Measurements from ENCODE around the gene AUTS2. TPM values are rescaled to one million over a fixed set of nuclear protein-coding genes. Genes with fewer than 3 reads are reported as not detected.

Gene AUTS2
- total RNA-seq, 1 experiment from 2014 or later: 50.0 TPM

DNA sequence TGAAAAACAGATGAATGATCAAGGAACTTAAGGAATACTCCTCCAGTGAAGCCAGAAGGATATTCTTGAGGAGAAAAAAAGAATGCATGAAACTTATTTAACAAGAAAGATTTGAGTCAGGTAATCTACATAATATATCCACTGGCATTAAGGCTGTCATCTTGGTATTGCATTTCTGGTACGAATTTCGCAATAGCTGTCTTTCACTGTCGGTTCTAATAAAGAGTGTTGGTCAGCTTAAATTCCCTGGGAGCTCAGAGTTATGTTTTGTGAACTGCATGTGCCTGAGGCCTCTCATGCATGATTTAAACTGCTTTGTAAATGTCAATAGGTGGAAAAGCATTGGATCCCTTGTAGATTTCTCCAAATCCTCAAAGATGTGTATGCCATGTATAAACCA, 968.4 kb downstream of the AUTS2 start:
- Mint-ChIP-seq H3K27ac (no peak overlapping the region), H3K4me3 (no peak overlapping the region), H3K9me3 (no peaks in the 10 kb centered on the region), H3K36me3 (no peaks in the 10 kb centered on the region), H3K27me3 (ENCODE audit: low read depth) (peaks cover 34% of the 10 kb centered on the region), H3K4me1 (peaks cover 28% of the 10 kb centered on the region)
- ATAC-seq (no peak), DNase-seq (ENCODE audit: low spot score) (no peak)
- ChIA-PET CTCF (no interaction called here), POLR2A (no interaction called here)
- TF ChIP-seq, protein P1, sequence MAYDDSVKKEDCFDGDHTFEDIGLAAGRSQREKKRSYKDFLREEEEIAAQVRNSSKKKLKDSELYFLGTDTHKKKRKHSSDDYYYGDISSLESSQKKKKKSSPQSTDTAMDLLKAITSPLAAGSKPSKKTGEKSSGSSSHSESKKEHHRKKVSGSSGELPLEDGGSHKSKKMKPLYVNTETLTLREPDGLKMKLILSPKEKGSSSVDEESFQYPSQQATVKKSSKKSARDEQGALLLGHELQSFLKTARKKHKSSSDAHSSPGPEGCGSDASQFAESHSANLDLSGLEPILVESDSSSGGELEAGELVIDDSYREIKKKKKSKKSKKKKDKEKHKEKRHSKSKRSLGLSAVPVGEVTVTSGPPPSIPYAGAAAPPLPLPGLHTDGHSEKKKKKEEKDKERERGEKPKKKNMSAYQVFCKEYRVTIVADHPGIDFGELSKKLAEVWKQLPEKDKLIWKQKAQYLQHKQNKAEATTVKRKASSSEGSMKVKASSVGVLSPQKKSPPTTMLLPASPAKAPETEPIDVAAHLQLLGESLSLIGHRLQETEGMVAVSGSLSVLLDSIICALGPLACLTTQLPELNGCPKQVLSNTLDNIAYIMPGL (CRISPR knock-in tag; IDR thresholded peaks at IDR 0.05): no peak
- TF ChIP-seq, protein P2, sequence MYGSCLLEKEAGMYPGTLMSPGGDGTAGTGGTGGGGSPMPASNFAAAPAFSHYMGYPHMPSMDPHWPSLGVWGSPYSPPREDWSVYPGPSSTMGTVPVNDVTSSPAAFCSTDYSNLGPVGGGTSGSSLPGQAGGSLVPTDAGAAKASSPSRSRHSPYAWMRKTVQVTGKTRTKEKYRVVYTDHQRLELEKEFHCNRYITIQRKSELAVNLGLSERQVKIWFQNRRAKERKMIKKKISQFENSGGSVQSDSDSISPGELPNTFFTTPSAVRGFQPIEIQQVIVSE (CRISPR knock-in tag; IDR thresholded peaks at IDR 0.05; ENCODE audit: borderline replicate concordance): no peak
- TF ChIP-seq NFE2L1 (CRISPR knock-in tag; IDR thresholded peaks at IDR 0.05) (no peak), ZNF423 (CRISPR knock-in tag; IDR thresholded peaks at IDR 0.05) (no peak), JUN (CRISPR knock-in tag; IDR thresholded peaks at IDR 0.05) (no peak), SMAD3 (CRISPR knock-in tag; IDR thresholded peaks at IDR 0.05; ENCODE audit: borderline replicate concordance) (no peak)
- TF ChIP-seq, protein P3, sequence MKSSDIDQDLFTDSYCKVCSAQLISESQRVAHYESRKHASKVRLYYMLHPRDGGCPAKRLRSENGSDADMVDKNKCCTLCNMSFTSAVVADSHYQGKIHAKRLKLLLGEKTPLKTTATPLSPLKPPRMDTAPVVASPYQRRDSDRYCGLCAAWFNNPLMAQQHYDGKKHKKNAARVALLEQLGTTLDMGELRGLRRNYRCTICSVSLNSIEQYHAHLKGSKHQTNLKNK (CRISPR knock-in tag; IDR thresholded peaks at IDR 0.05): no peak

DNA sequence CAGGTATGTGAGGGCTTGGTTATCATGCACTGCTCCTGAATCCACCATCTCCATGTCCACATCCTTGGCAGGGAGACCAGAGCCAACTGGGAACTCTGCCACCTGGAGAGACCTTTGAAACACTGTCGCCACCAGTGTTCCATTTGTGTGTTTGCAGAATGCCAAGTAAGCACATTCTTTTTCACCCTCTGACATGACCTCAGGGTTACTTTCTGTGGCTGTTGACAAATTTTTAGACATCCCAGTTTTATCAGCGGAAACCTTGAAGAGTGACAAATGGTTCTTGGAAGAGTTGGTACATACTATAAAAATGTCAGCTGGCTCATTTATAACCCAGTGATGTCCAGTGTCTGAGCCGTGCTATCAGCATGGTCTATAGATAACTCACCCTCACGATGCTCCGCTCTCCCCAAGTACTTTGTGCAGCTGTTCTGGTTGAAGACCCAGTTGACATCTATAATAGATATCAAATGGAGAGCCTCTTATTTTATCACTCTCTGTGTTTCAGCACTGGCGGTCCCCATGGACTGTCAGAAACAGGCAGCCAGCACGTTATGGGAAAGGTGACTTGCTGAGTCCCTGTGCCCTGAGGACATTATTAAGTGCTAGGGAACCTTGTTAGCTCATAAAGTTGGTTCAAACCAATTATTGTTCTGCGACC, 970.5 kb downstream of the AUTS2 start:
- Mint-ChIP-seq H3K4me1 (peaks cover 16% of the 10 kb centered on the region; the same call in 1 of the 2 replicates), H3K27me3 (ENCODE audit: low read depth) (peaks cover 42% of the 10 kb centered on the region), H3K27ac (no peak overlapping the region), H3K9me3 (no peaks in the 10 kb centered on the region), H3K4me3 (no peak overlapping the region), H3K36me3 (no peaks in the 10 kb centered on the region)
- no peak for DNase-seq (ENCODE audit: low spot score)
- CTCF ChIA-PET: no interaction called here
- POLR2A ChIA-PET: no interaction called here
- no peak for ATAC-seq
- no peak for TF ChIP-seq KAT7 (CRISPR knock-in tag; IDR thresholded peaks at IDR 0.05; ENCODE audit: borderline replicate concordance)
- no peak for TF ChIP-seq CREM (CRISPR knock-in tag; IDR thresholded peaks at IDR 0.05)
- TF ChIP-seq, protein P4, sequence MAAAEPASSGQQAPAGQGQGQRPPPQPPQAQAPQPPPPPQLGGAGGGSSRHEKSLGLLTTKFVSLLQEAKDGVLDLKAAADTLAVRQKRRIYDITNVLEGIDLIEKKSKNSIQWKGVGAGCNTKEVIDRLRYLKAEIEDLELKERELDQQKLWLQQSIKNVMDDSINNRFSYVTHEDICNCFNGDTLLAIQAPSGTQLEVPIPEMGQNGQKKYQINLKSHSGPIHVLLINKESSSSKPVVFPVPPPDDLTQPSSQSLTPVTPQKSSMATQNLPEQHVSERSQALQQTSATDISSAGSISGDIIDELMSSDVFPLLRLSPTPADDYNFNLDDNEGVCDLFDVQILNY (CRISPR knock-in tag; IDR thresholded peaks at IDR 0.05): no peak
- TF ChIP-seq TCF7 (CRISPR knock-in tag; IDR thresholded peaks at IDR 0.05; ENCODE audit: low read depth): no peak
- TF ChIP-seq, protein P5, sequence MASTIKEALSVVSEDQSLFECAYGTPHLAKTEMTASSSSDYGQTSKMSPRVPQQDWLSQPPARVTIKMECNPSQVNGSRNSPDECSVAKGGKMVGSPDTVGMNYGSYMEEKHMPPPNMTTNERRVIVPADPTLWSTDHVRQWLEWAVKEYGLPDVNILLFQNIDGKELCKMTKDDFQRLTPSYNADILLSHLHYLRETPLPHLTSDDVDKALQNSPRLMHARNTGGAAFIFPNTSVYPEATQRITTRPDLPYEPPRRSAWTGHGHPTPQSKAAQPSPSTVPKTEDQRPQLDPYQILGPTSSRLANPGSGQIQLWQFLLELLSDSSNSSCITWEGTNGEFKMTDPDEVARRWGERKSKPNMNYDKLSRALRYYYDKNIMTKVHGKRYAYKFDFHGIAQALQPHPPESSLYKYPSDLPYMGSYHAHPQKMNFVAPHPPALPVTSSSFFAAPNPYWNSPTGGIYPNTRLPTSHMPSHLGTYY (CRISPR knock-in tag; IDR thresholded peaks at IDR 0.05): no peak
- TF ChIP-seq, protein P6, sequence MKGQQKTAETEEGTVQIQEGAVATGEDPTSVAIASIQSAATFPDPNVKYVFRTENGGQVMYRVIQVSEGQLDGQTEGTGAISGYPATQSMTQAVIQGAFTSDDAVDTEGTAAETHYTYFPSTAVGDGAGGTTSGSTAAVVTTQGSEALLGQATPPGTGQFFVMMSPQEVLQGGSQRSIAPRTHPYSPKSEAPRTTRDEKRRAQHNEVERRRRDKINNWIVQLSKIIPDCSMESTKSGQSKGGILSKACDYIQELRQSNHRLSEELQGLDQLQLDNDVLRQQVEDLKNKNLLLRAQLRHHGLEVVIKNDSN (CRISPR knock-in tag; IDR thresholded peaks at IDR 0.05): no peak
- no peak for TF ChIP-seq SP1 (CRISPR knock-in tag; conservative IDR thresholded peaks at IDR 0.05)
- TF ChIP-seq, protein P7, sequence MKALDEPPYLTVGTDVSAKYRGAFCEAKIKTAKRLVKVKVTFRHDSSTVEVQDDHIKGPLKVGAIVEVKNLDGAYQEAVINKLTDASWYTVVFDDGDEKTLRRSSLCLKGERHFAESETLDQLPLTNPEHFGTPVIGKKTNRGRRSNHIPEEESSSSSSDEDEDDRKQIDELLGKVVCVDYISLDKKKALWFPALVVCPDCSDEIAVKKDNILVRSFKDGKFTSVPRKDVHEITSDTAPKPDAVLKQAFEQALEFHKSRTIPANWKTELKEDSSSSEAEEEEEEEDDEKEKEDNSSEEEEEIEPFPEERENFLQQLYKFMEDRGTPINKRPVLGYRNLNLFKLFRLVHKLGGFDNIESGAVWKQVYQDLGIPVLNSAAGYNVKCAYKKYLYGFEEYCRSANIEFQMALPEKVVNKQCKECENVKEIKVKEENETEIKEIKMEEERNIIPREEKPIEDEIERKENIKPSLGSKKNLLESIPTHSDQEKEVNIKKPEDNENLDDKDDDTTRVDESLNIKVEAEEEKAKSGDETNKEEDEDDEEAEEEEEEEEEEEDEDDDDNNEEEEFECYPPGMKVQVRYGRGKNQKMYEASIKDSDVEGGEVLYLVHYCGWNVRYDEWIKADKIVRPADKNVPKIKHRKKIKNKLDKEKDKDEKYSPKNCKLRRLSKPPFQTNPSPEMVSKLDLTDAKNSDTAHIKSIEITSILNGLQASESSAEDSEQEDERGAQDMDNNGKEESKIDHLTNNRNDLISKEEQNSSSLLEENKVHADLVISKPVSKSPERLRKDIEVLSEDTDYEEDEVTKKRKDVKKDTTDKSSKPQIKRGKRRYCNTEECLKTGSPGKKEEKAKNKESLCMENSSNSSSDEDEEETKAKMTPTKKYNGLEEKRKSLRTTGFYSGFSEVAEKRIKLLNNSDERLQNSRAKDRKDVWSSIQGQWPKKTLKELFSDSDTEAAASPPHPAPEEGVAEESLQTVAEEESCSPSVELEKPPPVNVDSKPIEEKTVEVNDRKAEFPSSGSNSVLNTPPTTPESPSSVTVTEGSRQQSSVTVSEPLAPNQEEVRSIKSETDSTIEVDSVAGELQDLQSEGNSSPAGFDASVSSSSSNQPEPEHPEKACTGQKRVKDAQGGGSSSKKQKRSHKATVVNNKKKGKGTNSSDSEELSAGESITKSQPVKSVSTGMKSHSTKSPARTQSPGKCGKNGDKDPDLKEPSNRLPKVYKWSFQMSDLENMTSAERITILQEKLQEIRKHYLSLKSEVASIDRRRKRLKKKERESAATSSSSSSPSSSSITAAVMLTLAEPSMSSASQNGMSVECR (CRISPR knock-in tag; IDR thresholded peaks at IDR 0.05; ENCODE audit: borderline replicate concordance): no peak
- TF ChIP-seq, protein P8, sequence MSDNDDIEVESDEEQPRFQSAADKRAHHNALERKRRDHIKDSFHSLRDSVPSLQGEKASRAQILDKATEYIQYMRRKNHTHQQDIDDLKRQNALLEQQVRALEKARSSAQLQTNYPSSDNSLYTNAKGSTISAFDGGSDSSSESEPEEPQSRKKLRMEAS (CRISPR knock-in tag; IDR thresholded peaks at IDR 0.05): no peak
- TF ChIP-seq, protein P9, sequence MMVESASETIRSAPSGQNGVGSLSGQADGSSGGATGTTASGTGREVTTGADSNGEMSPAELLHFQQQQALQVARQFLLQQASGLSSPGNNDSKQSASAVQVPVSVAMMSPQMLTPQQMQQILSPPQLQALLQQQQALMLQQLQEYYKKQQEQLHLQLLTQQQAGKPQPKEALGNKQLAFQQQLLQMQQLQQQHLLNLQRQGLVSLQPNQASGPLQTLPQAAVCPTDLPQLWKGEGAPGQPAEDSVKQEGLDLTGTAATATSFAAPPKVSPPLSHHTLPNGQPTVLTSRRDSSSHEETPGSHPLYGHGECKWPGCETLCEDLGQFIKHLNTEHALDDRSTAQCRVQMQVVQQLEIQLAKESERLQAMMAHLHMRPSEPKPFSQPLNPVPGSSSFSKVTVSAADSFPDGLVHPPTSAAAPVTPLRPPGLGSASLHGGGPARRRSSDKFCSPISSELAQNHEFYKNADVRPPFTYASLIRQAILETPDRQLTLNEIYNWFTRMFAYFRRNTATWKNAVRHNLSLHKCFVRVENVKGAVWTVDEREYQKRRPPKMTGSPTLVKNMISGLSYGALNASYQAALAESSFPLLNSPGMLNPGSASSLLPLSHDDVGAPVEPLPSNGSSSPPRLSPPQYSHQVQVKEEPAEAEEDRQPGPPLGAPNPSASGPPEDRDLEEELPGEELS (CRISPR knock-in tag; IDR thresholded peaks at IDR 0.05): no peak
